SIG-M5 (cell line): ENCODE data around the gene CBX6.
A peak's percentile ranks its signal among the peaks of the same experiment; 100 is the strongest.
"Not testable (repeated sequence)": the region's sequence is repeated elsewhere in the genome, so short reads cannot be mapped to it uniquely, and the experiment has no call there.

Experiments used
- DNase-seq: peaks from one replicate; lab custom pipeline; 2025; lab: John Stamatoyannopoulos, UW

The CBX6 gene

GRCh38 chr22:38872172-38872830 lies at the start of gene CBX6:
Gene CBX6 (minus strand): TSS chr22:38872216. CDS start chr22:38872190, 26 bp downstream.
- DNase-seq = peak; percentile 37

- DNase-seq = no peak
These were observed 49.8 kb upstream of the CBX6 start for GRCh38 chr22:38921806-38922205.

- DNase-seq = no peak
These were observed 49.1 kb upstream of the CBX6 start for GRCh38 chr22:38921120-38921519.

GRCh38 chr22:38919631-38920190 lies 47.7 kb upstream of the CBX6 start:
- no peak for DNase-seq

GRCh38 chr22:38911434-38911833 lies 39.4 kb upstream of the CBX6 start:
- no peak for DNase-seq

- DNase-seq = no peak
These were observed 35.8 kb upstream of the CBX6 start for GRCh38 chr22:38907767-38908166.

- no peak for DNase-seq
These were observed 34.0 kb upstream of the CBX6 start for GRCh38 chr22:38906052-38906451.

- DNase-seq = not testable (repeated sequence)
These were observed 32.1 kb upstream of the CBX6 start for GRCh38 chr22:38904052-38904617.

GRCh38 chr22:38901111-38901641 lies 29.2 kb upstream of the CBX6 start:
- no peak for DNase-seq

GRCh38 chr22:38900677-38901076 lies 28.7 kb upstream of the CBX6 start:
- no peak for DNase-seq

GRCh38 chr22:38891256-38891655 lies 19.2 kb upstream of the CBX6 start:
- no peak for DNase-seq

- DNase-seq = no peak
These were observed 18.4 kb upstream of the CBX6 start for GRCh38 chr22:38890377-38890776.

GRCh38 chr22:38886333-38886732 lies 14.3 kb upstream of the CBX6 start:
- no peak for DNase-seq

- no peak for DNase-seq
These were observed 11.1 kb upstream of the CBX6 start for GRCh38 chr22:38882972-38883622.

- no peak for DNase-seq
These were observed 10.2 kb upstream of the CBX6 start for GRCh38 chr22:38881997-38882879.

- no peak for DNase-seq
These were observed 9.5 kb upstream of the CBX6 start for GRCh38 chr22:38881464-38881871.

GRCh38 chr22:38879961-38880360 lies 7.9 kb upstream of the CBX6 start:
- DNase-seq = no peak

- DNase-seq = no peak
These were observed 7.2 kb upstream of the CBX6 start for GRCh38 chr22:38879108-38879729.

- DNase-seq = no peak
These were observed 6.0 kb upstream of the CBX6 start for GRCh38 chr22:38878001-38878400.

GRCh38 chr22:38874529-38875222 lies 2.7 kb upstream of the CBX6 start:
- DNase-seq = no peak
